GM18508 (cell line): ENCODE data around the gene HMGCLL1.

ENCODE experiments used
- ATAC-seq: cut with Tn5 transposase; IDR thresholded peaks from one replicate; pipeline ENCODE4 v1.9.1; 2021; ENCODE audit warnings: moderate number of reproducible peaks; ENCODE audit not compliant: insufficient read depth, unreplicated experiment

HMGCLL1 gene

DNA sequence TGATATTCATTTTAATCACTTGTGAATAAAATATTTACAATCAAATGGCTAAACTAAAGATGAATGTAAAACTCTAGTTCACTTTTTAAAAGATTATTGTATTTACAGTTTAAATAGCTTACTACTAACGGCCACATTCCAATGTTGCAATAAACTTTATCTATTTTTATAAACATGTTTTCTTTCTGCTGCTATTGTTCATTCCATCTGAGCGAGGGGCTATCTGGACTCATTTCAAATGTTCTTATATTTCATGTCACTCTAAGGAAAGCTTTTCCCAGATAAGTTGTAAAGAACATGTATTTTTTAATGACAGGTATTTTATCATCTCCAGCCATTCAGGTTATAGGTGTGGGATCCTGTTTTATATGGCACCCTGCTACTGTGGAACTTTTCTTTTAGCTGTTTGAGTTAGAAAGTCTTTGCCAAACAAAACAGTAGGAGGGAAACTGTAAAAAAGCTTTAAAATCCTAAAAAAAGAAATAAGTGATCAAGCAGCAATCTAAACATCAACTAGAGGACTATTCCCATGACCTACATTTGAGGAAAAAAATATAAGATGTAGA is 42.5 kb downstream of the HMGCLL1 start:
- no peak for ATAC-seq

DNA sequence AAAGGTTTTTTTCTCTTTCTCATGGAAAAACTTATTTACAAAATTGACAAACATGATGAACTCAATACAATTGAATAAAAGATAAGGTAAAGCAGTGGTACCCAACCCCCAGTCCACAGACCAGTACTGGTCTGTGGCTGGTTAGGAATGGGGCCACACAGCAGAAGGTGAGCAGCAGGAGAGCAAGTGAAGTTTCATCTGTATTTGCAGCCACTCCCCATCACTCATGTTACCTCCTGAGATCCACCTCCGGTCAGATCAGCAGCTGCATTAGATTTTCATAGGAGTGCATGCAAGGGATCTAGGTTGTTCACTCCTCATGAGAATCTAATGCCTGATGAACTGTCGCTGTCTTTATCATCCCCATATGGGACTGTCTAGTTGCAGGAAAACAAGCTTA is 47.5 kb downstream of the HMGCLL1 start:
- ATAC-seq: no peak

DNA sequence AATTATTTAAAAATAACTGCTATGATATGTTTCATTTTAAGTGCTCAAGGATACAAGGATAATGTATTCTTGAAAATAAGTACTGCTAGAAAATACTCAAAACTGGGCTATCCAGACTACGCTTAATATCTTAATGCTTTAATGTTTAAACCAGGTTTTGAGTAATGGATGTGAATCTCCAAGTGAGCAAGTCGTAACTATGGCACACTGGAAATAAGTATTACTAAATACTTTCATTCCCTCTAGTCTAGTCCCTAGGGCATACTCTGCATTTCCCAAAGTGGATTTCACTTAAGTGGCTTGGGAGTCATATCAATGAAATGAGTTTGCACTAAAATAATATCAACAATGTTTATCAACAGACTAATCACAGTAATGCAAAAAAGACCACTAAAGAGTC is 48.1 kb downstream of the HMGCLL1 start:
- no peak for ATAC-seq

DNA sequence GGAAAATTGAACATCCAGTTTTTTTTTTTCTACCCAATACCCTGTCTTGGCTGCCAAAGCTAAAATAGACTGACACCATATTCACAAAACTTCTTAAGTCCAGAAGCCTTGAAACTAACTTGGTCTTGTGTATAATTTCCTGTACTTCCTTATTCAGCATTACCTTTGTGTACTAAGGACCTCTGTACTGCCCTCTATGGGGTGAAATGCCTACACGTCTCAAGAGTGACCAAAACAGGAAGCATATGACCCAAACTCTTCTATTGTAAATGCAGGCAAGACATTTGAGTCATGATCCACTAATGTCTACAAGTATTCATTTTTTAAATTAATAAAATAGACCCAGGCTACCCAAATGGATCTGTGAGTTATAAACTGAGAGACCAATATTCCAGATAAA is 50.4 kb downstream of the HMGCLL1 start:
- peak; percentile 67 for ATAC-seq

DNA sequence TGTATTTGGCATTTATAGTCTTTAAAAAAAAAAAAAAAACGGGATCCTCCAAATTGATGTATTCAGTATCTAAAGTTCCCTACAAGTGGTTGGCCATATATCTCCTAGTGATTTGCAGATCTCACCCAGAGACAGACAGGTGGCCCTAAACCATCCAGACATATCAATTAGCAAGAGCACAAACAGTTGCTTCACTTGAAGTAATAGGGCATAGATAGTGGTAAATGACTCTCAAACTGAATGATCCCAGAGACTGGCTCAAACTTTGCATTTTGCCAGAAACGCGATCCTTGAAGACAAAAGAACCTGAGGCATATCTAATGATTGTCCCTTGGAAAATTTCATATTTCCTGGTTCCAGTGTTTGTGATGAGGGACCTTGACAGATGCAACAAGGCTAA is 54.6 kb downstream of the HMGCLL1 start:
- no peak for ATAC-seq

DNA sequence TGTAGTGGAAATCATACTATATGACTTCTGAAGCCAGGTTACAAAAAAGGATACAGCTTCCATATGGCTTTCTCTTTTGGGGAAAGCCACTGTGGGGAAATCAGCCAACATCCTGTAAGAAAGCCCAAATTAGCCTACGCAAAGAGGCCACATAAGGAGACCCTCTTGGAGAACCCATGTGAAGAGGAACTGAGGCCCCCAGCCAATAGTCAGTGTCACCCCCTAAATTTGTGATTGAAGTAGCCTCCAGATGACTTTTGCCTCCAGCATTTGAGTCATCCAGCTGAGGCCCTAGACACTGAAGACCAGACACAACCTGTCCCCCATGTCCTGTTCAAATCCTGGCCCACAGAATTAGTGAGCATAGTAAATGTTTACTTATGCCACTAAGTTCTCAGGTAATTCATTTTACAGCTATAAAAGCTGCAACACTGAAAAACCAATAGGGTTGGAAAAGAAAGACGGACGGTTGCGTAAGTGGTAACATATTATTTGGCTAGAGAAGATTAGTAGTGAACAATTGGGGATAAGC is 60.4 kb downstream of the HMGCLL1 start:
- ATAC-seq: no peak

DNA sequence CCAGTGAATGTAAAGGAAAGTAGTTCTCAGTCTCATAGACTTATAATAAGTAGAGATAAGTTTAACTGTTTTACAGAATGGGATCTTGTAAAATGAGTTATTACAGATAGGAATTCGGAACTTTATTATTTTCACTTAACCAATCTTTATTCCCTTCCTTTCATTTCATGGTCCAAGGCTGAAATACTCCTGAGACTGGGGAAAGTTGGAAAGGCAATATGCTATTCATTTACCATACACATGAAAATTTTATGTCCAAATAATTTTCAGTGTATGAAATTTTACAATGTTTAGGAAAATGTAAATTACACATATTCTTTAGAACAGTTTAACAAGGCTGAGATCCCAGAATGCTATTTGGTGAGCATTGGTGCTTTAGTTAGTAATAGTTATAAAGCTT is 62.3 kb downstream of the HMGCLL1 start:
- no peak for ATAC-seq

DNA sequence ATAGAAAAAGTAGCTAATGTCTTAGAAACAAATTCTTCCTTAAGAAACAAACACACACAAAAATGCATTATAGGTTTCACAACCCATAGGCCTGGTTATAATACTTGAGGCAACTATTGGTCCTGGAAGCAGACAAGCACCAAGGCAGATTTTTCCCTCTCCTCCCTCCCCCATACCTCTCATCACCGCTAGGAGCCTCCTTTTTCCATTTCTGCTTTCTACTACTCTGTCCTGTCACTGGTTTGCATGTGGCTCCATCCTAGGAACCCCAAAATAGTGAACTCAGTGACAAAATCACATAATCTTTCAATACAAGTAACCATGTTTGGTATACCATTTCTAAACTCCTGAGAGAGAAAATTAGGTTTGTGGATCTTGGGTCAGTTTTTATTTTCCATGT is 66.1 kb downstream of the HMGCLL1 start:
- ATAC-seq: no peak

DNA sequence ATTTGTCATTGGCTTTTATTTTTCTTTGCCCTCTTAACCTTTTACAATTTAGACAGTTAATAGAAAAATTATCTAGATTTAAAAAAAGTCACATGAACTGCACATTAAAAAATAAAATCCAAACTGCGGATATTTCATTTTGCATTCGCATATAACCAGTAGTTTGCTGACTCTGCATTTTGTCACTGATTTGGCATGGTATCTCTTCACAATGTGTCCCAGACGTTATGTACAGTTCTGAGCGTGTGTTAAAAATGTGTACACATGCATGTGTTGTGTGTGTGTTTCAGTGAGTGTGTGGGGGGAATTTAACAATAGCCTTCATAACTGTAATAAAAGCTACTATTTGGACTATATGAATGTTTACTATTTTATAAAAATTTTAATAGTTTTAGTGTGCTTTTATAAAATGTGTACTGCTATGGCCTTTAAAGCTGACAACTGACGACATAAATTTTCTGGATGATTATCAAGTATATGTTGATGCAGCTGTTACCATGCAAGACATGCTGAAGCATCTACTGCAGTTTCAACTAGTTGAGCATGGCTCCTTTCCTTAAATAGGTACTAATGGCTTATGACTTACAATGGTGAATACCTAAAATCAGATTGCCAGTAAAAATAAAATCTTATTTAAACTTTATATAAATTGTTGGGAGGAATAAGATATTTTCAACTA is 67.7 kb downstream of the HMGCLL1 start:
- no peak for ATAC-seq

DNA sequence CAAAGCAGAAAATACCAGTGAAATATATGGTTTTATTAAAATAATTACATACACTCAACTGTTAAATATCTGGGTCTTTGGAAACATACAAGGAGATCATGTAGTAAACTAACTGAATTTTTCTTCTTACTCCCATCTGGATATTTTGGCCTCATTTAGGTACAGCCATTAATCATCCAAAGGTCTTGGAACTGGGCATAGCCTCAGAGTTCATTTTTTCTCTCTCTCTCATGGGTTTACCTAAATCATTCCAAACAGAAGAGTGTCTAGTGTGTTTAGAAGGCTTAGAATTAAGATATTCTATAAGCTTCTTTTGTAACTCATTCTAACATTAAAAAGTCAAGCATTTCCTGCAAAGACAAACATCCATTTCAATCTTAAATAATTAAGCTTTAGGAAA is 79.4 kb downstream of the HMGCLL1 start:
- no peak for ATAC-seq

DNA sequence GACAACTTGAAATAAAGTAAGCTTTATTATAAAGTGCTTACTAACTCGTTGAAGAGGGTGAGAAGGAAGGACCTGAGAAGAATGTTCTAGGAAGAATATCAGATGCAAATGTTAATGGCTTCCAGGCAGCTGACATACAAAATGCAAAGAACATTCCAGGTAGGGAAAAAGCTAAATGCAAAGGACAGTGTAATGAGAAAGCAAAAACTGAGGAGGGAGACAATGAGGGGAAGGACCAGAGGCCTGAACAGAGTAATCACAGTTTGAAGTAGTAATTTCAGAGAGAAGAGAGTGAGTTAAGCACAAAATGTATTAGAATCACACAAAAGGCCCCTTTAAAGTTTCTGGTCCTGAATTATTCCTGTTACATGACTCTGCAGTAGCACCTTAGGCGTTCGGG is 81.3 kb downstream of the HMGCLL1 start:
- no peak for ATAC-seq

DNA sequence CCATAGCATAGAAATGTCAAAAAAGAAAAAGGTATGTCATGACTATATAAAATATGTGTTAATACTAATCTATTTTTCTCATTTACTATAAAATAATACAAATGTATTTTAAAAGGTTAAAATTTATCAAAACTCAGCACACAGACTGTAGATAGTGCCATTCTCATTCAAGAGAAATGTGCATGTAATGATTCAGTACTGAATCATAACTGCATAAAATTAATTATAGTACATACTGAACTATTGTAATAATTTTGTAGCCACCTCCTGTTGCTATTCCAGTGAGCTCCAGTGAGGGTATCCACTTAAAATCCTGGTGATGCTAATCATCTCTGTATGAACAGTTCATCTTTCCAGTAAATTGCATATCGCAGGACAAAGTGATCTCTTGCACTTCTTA is 82.8 kb downstream of the HMGCLL1 start:
- no peak for ATAC-seq

DNA sequence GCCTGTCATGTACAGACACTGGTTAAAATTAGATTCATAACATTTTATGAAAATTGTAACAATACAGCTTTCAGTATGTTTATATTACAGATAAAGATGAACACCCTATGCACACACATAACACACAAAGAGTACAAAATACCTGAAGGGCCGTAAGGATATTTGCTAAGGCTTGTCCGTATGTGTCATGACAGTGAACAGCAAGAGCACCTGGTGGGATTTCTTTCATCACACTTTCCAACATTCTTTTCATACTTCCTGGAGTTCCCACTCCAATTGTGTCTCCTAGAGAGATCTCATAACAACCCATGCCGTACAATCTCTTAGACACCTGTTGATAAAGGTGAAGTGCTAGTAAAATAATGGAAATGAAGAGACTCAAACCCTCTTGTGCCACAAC is 83.7 kb downstream of the HMGCLL1 start:
- no peak for ATAC-seq

DNA sequence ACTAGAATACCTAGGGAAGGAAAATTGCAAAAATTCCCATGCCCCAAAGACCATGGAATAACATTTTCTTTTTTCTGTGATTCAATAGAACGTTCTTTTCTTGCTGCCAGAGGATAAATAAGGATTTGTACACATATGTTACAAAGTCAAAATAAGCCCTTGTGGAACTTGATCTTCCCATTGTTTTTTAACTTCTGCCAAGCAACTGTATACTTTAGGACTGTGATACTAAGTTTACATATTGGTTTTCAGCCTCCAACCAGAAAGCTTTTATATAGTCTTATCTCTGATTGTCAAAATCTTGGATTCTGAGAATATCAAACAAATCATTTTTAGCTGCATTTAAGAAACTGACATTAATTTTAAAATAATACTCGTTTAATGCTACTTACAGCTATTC is 84.6 kb downstream of the HMGCLL1 start:
- ATAC-seq: no peak

DNA sequence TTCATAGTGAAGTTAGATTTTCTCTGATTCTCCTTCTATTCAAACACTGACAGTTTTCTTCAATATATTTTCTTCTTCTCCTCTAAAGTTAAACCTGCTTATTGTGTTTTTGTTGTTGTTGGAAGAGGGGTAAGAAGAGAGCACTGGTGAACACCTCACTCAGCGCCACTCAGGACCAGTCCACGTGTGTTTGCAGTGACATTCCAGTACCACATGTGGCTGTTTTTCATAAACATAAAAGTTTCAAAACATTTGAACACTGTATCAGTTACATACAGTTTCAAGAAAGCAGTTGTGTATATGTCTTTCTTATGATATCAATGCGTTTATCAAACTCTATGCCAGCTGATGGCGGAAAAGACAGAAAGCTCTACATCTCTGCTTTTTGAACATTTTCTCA is 86.7 kb downstream of the HMGCLL1 start:
- ATAC-seq: no peak

DNA sequence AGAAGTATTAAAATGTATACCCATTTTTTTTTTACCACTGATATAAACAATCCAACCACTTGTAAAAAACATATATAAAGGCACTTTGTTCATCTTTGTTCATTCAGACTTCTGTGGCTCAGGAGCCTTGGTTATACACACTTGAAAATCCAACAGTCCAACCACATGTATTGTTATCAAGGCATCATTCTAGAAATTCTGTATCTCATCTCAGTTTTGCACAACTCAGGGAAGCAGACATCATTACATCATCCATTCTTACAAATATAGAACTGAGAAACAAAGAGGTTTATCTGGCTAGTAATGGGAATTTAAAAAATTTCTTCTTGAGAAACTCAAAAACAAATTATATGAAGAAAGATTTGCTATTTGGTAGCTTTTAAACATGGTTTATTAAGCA is 88.1 kb downstream of the HMGCLL1 start:
- ATAC-seq: no peak

DNA sequence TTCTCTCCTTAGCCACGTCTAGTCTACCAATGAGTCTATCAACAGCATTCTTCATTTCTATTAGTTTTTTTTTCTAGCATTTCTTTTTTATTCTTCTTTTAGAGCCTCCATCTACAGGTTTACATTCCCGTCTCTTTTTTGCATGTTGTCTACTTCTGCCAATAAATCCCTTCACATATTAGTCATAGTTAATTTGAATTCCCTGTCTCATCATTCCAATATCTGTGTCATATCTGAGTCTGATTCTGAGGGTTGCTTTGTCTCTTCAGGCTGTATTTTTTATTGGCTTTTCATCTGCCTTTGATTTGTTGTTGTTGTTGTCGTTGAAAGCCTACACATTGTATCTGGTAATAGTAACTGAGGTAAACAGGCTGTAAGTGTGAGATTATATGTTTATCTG is 104.6 kb downstream of the HMGCLL1 start:
- ATAC-seq: no peak

DNA sequence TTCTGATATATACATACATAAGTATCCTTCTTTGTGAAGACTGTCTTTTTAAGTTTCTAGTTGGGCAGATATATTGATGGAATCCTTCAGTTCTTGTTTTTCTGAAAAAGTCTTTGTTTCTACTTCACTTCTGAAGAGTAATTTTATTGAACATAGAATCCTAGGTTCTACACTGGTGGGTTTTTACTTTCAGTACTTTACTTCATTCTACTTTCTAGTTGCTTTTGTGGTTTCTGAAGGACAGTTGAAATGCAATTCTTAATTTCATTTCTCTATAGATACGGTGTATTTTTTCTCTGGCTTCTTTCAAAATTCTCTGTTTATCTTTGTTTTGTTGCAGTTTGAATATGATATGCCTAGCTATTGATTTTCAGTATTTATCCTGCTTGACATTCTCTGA is 105.3 kb downstream of the HMGCLL1 start:
- no peak for ATAC-seq

DNA sequence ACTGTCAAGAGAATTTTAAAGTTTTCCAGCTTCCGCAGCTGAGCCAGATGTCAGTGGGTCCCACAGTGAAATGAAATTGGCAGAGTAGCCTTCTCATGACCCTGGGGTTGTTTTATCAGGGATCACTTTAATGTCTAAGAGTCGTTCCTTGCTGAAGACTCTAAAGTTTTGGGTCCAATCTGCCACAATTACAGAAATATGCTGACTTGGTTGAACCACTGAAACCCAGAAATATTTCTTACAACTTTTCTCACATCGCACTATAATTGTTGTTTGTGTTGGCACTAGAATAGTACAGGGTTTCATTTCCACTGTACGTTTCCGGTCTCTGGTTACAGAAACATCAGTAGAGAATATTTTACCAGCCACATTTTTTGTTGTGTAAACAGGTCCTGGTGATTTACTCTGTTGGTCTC is 109.0 kb downstream of the HMGCLL1 start:
- no peak for ATAC-seq

DNA sequence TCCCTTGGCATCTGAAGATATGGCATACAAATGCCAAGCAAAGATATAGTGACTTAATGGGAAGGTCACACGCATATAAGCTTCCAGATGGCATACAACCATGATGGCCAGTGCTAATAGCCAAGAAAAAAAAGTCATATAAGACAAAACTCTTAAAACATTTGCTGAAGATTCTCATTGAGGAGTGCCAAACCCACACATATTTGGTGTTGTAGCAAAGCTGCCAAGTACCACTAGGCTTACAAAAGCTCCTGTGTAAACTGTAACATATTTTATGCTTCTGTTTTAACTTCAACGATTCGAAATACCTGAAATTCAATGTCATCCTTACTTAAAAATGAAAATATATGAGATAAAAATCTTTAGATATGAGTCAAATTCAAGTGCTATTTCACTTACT is 123.0 kb downstream of the HMGCLL1 start:
- no peak for ATAC-seq

DNA sequence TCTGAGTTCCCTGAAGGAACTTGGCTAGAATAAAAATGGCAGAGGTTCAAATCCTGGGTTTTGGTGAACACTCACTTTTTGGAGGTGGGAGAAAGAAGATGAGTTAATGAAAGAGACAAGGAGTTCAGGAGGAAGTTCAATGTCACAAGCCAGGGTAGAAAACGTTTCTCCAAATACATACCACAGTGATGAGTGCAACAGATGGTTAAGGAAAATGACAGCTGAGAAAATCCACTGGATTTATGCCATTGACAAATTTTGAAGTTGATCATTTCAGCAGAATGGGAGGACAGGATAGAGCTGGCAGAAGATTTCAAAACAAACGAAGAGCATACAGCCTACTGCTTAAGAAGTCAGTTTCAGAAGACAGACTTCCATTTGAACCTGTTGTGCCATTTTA is 129.0 kb downstream of the HMGCLL1 start:
- ATAC-seq: no peak

DNA sequence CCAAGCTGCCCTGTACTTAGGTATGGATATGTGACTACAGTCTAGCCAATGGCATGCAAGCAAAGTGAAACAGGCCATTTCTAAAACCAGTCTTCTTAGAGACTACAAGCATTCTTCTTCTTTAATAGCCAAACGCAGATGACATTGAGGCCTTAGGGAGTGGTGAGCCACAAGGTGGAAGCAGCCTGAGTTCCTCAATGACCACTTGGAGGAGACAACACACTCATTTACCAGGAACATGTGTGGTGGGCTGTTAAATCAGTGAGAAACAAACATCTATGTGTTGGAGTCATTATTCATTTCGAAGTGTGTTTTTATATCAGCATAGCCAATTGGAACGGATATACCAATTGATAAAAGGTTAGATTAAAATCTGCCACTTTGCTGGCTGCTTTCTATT is 129.8 kb downstream of the HMGCLL1 start:
- no peak for ATAC-seq
